Muscle layer of duodenum (tissue), 2 donors: Measurements from ENCODE around the gene AOC2.

Experiments used
- H3K27ac ChIP-seq: one replicate; pipeline ENCODE4 v1.7.0; 2013; ENCODE audit warnings: mild to moderate bottlenecking, low read length
- H3K27me3 ChIP-seq: one replicate; pipeline ENCODE4 v1.7.0; 2013; ENCODE audit warnings: low read depth, mild to moderate bottlenecking, control low read depth, low read length
- H3K36me3 ChIP-seq, 2 donors: one replicate each; pipeline ENCODE4 v1.7.0; 2013; ENCODE audit warnings: low read length in 2 of 2, control low read depth in 1 of 2, mild to moderate bottlenecking in 1 of 2; ENCODE audit not compliant: insufficient read depth in 2 of 2, control insufficient read depth in 1 of 2
- H3K4me1 ChIP-seq, 2 donors: one replicate each; pipeline ENCODE4 v1.7.0; 2013; ENCODE audit warnings: low read length in 2 of 2, mild to moderate bottlenecking in 2 of 2, control low read depth in 1 of 2, moderate library complexity in 1 of 2; ENCODE audit not compliant: insufficient read depth in 2 of 2, control insufficient read depth in 1 of 2
- H3K4me3 ChIP-seq, 2 donors: one replicate each; pipeline ENCODE4 v1.7.0; 2013; ENCODE audit warnings: low read length in 2 of 2, low read depth in 1 of 2, mild to moderate bottlenecking in 1 of 2
- H3K9me3 ChIP-seq, 2 donors: one replicate each; pipeline ENCODE4 v1.7.0; 2013; ENCODE audit warnings: low read length in 2 of 2, control low read depth in 1 of 2, mild to moderate bottlenecking in 1 of 2; ENCODE audit not compliant: control insufficient read depth in 1 of 2
- donor health status: healthy.

AOC2 gene

GRCh38 chr17:42806249-42806648 lies 38.1 kb upstream of the AOC2 start:
- Histone ChIP-seq H3K36me3 (peaks cover 8 to 9% of the 10 kb centered on the region in 2 donors), H3K4me3 (no peak overlapping the region), H3K27me3 (no peaks in the 10 kb centered on the region), H3K4me1 (peaks cover 0 to 30% of the 10 kb centered on the region in 2 donors), H3K9me3 (no peaks in the 10 kb centered on the region), H3K27ac (no peak overlapping the region)

- Histone ChIP-seq H3K9me3 (no peaks in the 10 kb centered on the region), H3K4me1 (peaks cover 2 to 32% of the 10 kb centered on the region in 2 donors), H3K36me3 (peaks cover 18 to 24% of the 10 kb centered on the region in 2 donors), H3K27me3 (no peaks in the 10 kb centered on the region), H3K4me3 (no peak overlapping the region), H3K27ac (no peak overlapping the region)
Measured at GRCh38 chr17:42809250-42809649, 35.1 kb upstream of the AOC2 start.

GRCh38 chr17:42814633-42815399 lies 29.6 kb upstream of the AOC2 start:
- Histone ChIP-seq H3K4me3 (no peak overlapping the region), H3K9me3 (no peaks in the 10 kb centered on the region), H3K4me1 (peaks cover 16 to 33% of the 10 kb centered on the region in 2 donors), H3K36me3 (peaks cover 62 to 69% of the 10 kb centered on the region in 2 donors), H3K27me3 (no peaks in the 10 kb centered on the region), H3K27ac (peak overlapping the region; percentile 73)

GRCh38 chr17:42817866-42818265 lies 26.5 kb upstream of the AOC2 start:
- H3K9me3 ChIP-seq = no peaks in the 10 kb centered on the region
- H3K27ac ChIP-seq = no peak overlapping the region
- H3K36me3 ChIP-seq = peaks cover 62 to 68% of the 10 kb centered on the region in 2 donors
- peaks cover 16 to 39% of the 10 kb centered on the region in 2 donors for H3K4me1 ChIP-seq
- H3K4me3 ChIP-seq = no peak overlapping the region
- no peaks in the 10 kb centered on the region for H3K27me3 ChIP-seq

- peaks cover 62 to 68% of the 10 kb centered on the region in 2 donors for H3K36me3 ChIP-seq
- peaks cover 16 to 43% of the 10 kb centered on the region in 2 donors for H3K4me1 ChIP-seq
- no peak overlapping the region for H3K27ac ChIP-seq
- no peak overlapping the region for H3K4me3 ChIP-seq
- no peaks in the 10 kb centered on the region for H3K27me3 ChIP-seq
- H3K9me3 ChIP-seq = no peaks in the 10 kb centered on the region
Measured at GRCh38 chr17:42818379-42818778, 26.0 kb upstream of the AOC2 start.

- H3K27me3 ChIP-seq = no peaks in the 10 kb centered on the region
- no peaks in the 10 kb centered on the region for H3K9me3 ChIP-seq
- H3K4me1 ChIP-seq = peaks cover 9 to 37% of the 10 kb centered on the region in 2 donors
- H3K36me3 ChIP-seq = peaks cover 45 to 64% of the 10 kb centered on the region in 2 donors
- no peak overlapping the region for H3K4me3 ChIP-seq
- H3K27ac ChIP-seq = no peak overlapping the region
Measured at GRCh38 chr17:42819939-42820535, 24.3 kb upstream of the AOC2 start.

- H3K27me3 ChIP-seq = no peaks in the 10 kb centered on the region
- no peak overlapping the region for H3K4me3 ChIP-seq
- H3K36me3 ChIP-seq = peaks cover 34 to 53% of the 10 kb centered on the region in 2 donors
- H3K9me3 ChIP-seq = no peaks in the 10 kb centered on the region
- peaks cover 3 to 28% of the 10 kb centered on the region in 2 donors for H3K4me1 ChIP-seq
- H3K27ac ChIP-seq = no peak overlapping the region
Measured at GRCh38 chr17:42821176-42821575, 23.2 kb upstream of the AOC2 start.

- H3K27me3 ChIP-seq = no peaks in the 10 kb centered on the region
- H3K4me3 ChIP-seq = no peak overlapping the region
- H3K36me3 ChIP-seq = no peaks in the 10 kb centered on the region
- H3K4me1 ChIP-seq = peaks cover 3 to 12% of the 10 kb centered on the region in 2 donors
- no peaks in the 10 kb centered on the region for H3K9me3 ChIP-seq
- H3K27ac ChIP-seq = no peak overlapping the region
Measured at GRCh38 chr17:42827472-42827871, 16.9 kb upstream of the AOC2 start.

GRCh38 chr17:42830971-42831370 lies 13.4 kb upstream of the AOC2 start:
- no peaks in the 10 kb centered on the region for H3K9me3 ChIP-seq
- peaks cover 11 to 15% of the 10 kb centered on the region in 2 donors for H3K4me1 ChIP-seq
- H3K36me3 ChIP-seq = peaks cover 3% of the 10 kb centered on the region in 2 donors
- no peak overlapping the region for H3K27ac ChIP-seq
- no peaks in the 10 kb centered on the region for H3K27me3 ChIP-seq
- no peak overlapping the region for H3K4me3 ChIP-seq

GRCh38 chr17:42832213-42832933 lies 12.0 kb upstream of the AOC2 start:
- Histone ChIP-seq H3K4me1 (peaks cover 11 to 15% of the 10 kb centered on the region in 2 donors), H3K27ac (peak overlapping the region; percentile 98), H3K27me3 (no peaks in the 10 kb centered on the region)

More at GRCh38 chr17:42832213-42832933, 12.0 kb upstream of the AOC2 start:
- peak overlapping the region; percentile 98 for H3K4me3 ChIP-seq
- peaks cover 3 to 11% of the 10 kb centered on the region in 2 donors for H3K36me3 ChIP-seq
- no peaks in the 10 kb centered on the region for H3K9me3 ChIP-seq
